ENCODE results near the gene PROM2. TPM values are rescaled to one million over a fixed set of nuclear protein-coding genes. Genes with fewer than 3 reads are reported as not detected.

PROM2 gene
- total RNA-seq, 1 experiment from 2014 or later = 3.1 TPM

DNA sequence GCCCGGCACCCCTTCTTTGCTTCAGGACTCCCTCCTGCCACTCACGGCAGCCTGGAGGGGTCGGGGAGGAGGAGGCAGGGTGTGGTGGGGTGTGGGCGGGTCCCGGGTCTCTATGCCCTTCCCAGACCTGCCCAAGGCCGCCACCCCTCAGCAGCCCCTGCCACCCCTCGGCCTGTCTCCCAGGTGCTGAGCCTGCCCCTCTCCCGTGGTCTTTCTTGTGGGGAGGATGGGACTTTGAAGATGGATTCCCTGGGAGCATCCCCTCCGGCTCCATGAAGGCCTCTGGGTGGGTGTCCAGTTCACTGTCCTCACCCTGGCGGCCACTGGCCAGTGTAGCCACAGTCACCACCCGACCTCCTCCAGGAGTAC lies 46.1 kb downstream of the PROM2 start:
- H3K4me1 ChIP-seq (ENCODE audit: insufficient read depth, low read length) = no peaks in the 10 kb centered on the region

More for the DNA sequence above, 46.1 kb downstream of the PROM2 start:
- DNase-seq = no peak
- Histone ChIP-seq H2BK12ac (ENCODE audit: insufficient read length, low read depth, low read length) (no peak overlapping the region), H4K20me1 (ENCODE audit: control insufficient read depth, insufficient read depth, insufficient read length) (no peaks in the 10 kb centered on the region), H2BK5ac (ENCODE audit: insufficient read length, low read length) (no peak overlapping the region), H3K23ac (ENCODE audit: insufficient read length, low read depth, low read length) (no peak overlapping the region), H3K79me2 (ENCODE audit: insufficient read depth, low read length) (no peaks in the 10 kb centered on the region), H4K91ac (ENCODE audit: insufficient read length, low read depth, low read length) (no peak overlapping the region), H2BK20ac (ENCODE audit: low read depth, low read length, poor library complexity, severe bottlenecking) (no peak overlapping the region), H3K9me3 (ENCODE audit: control insufficient read depth, low read depth, low read length) (no peaks in the 10 kb centered on the region), H2BK120ac (ENCODE audit: low read depth, low read length, poor library complexity, severe bottlenecking) (no peak overlapping the region), H3K4ac (ENCODE audit: low read depth, low read length) (no peak overlapping the region), H3K18ac (ENCODE audit: insufficient read length, low read depth, low read length) (no peak overlapping the region), H3K14ac (ENCODE audit: insufficient read depth, low read length) (no peak overlapping the region; the same call in 1 of the 2 replicates), H3K79me1 (ENCODE audit: insufficient read depth, low read depth, low read length, poor library complexity, severe bottlenecking) (no peaks in the 10 kb centered on the region), H3K27me3 (ENCODE audit: insufficient read depth, low read length) (no peaks in the 10 kb centered on the region), H4K8ac (replicated peaks; ENCODE audit: insufficient read length, low read depth, low read length) (no peak overlapping the region), H3T11ph (ENCODE audit: low read length) (no peak overlapping the region), H4K5ac (ENCODE audit: insufficient read length, low read depth, low read length) (no peak overlapping the region), H3K27ac (ENCODE audit: insufficient read length, low read depth, low read length) (no peak overlapping the region), H2AFZ (ENCODE audit: low read length) (no peak overlapping the region), H3K9ac (ENCODE audit: extremely low read depth, insufficient read length, low read length) (no peak overlapping the region), H2BK15ac (ENCODE audit: low read depth, low read length) (no peak overlapping the region), H3K23me2 (ENCODE audit: insufficient read length, low read depth, low read length, poor library complexity, severe bottlenecking) (no peaks in the 10 kb centered on the region), H2AK5ac (ENCODE audit: insufficient read length, low read length) (no peak overlapping the region), H3K4me2 (ENCODE audit: insufficient read depth, insufficient read length, low read length) (no peak overlapping the region), H3K56ac (ENCODE audit: insufficient read length, low read depth, low read length) (no peak overlapping the region)
- H3K9me3 Mint-ChIP-seq = peaks cover 0 to 3% of the 10 kb centered on the region in 2 experiments; a peak in 2 of 5 replicates
- no peaks in the 10 kb centered on the region for H3K36me3 Mint-ChIP-seq (ENCODE audit: insufficient read depth in 1 of 3, low read depth in 3 of 3)
- H3K27me3 Mint-ChIP-seq (ENCODE audit: low read depth) = no peaks in the 10 kb centered on the region; the same call in none of the 2 replicates
- TF ChIP-seq, protein P1, sequence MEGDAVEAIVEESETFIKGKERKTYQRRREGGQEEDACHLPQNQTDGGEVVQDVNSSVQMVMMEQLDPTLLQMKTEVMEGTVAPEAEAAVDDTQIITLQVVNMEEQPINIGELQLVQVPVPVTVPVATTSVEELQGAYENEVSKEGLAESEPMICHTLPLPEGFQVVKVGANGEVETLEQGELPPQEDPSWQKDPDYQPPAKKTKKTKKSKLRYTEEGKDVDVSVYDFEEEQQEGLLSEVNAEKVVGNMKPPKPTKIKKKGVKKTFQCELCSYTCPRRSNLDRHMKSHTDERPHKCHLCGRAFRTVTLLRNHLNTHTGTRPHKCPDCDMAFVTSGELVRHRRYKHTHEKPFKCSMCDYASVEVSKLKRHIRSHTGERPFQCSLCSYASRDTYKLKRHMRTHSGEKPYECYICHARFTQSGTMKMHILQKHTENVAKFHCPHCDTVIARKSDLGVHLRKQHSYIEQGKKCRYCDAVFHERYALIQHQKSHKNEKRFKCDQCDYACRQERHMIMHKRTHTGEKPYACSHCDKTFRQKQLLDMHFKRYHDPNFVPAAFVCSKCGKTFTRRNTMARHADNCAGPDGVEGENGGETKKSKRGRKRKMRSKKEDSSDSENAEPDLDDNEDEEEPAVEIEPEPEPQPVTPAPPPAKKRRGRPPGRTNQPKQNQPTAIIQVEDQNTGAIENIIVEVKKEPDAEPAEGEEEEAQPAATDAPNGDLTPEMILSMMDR (conservative IDR thresholded peaks at IDR 0.05) = no peak
- H3K27ac Mint-ChIP-seq = no peak overlapping the region
- WGBS (ENCODE audit: extremely low coverage, insufficient read length, low lambda C conversion rate) = no CpG with 5 or more reads among the region's 11 CpGs
- no peak overlapping the region for H3K4me3 Mint-ChIP-seq
- H3K4me1 Mint-ChIP-seq = peaks cover 2 to 4% of the 10 kb centered on the region in 2 experiments; a peak in 3 of 4 replicates
